ENCODE data around the gene RBBP5. TPM values are rescaled to one million over a fixed set of nuclear protein-coding genes. Genes with fewer than 3 reads are reported as not detected.

The RBBP5 gene
- polyA plus RNA-seq, 3 donors = 4.9 to 10.2 (median 8.1) TPM

DNA sequence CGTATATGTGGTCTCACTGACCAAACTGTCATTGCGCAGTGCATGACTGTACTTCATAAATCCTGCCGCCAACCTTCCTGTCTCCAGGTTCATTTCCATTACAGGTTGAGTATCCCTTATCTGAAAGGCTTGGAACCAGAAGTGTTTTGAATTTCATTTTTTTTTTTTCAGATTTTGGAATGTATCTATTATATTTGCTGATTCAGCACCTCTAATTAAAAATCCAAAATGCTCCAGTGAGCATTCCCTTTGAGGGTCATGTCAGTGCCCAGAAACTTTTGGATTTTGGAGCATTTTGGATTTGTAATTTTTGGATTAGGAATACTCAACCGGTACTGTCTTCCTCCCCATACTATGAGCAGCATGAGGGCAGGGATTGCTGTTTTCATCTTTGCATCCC lies 30.7 kb upstream of the RBBP5 start:
- H3K27ac ChIP-seq (ENCODE audit: low read depth in 1 of 2, low read length in 2 of 2) = no peak overlapping the region
- H3K36me3 ChIP-seq (replicated peaks in 1 of 2; ENCODE audit: control insufficient read depth in 1 of 2, insufficient read depth in 2 of 2, low read length in 2 of 2) = peaks cover 77 to 86% of the 10 kb centered on the region in 2 donors
- Mint-ChIP-seq H3K4me1 (no peaks in the 10 kb centered on the region), H3K36me3 (peaks cover 78 to 87% of the 10 kb centered on the region in 2 donors), H3K27me3 (ENCODE audit: low read depth in 3 of 3) (no peaks in the 10 kb centered on the region), H3K4me3 (no peak overlapping the region), H3K9me3 (peaks cover 17 to 23% (median 19%) of the 10 kb centered on the region in 7 donors), H3K27ac (no peak overlapping the region)
- H3K27me3 ChIP-seq (ENCODE audit: control insufficient read depth in 2 of 2, insufficient read depth in 2 of 2, low read length in 2 of 2) = no peaks in the 10 kb centered on the region
- H2AFZ ChIP-seq (ENCODE audit: insufficient read depth, low read depth, low read length, poor library complexity, severe bottlenecking) = no peak overlapping the region
- DNase-seq = no peak
- H3K4me1 ChIP-seq (ENCODE audit: control insufficient read depth in 1 of 2, insufficient read depth in 2 of 2, low read length in 2 of 2) = no peaks in the 10 kb centered on the region
- peaks cover 17 to 19% of the 10 kb centered on the region in 2 donors for H3K9me3 ChIP-seq (replicated peaks in 1 of 2; ENCODE audit: control insufficient read depth in 1 of 2, insufficient read depth in 1 of 2, low read length in 2 of 2)
- intact Hi-C loops (cut with micrococcal nuclease) = no loop called here
- no peak overlapping the region for H3K4me3 ChIP-seq (replicated peaks in 1 of 3; ENCODE audit: low read depth in 2 of 3, low read length in 3 of 3)
- no peak overlapping the region for H3K4me2 ChIP-seq (replicated peaks; ENCODE audit: extremely low read depth, low read length, poor library complexity, severe bottlenecking)
- TF ChIP-seq, protein P1, sequence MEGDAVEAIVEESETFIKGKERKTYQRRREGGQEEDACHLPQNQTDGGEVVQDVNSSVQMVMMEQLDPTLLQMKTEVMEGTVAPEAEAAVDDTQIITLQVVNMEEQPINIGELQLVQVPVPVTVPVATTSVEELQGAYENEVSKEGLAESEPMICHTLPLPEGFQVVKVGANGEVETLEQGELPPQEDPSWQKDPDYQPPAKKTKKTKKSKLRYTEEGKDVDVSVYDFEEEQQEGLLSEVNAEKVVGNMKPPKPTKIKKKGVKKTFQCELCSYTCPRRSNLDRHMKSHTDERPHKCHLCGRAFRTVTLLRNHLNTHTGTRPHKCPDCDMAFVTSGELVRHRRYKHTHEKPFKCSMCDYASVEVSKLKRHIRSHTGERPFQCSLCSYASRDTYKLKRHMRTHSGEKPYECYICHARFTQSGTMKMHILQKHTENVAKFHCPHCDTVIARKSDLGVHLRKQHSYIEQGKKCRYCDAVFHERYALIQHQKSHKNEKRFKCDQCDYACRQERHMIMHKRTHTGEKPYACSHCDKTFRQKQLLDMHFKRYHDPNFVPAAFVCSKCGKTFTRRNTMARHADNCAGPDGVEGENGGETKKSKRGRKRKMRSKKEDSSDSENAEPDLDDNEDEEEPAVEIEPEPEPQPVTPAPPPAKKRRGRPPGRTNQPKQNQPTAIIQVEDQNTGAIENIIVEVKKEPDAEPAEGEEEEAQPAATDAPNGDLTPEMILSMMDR (IDR thresholded peaks at IDR 0.05) = no peak
- H3K9ac ChIP-seq (ENCODE audit: insufficient read depth, low read length, poor library complexity, severe bottlenecking) = no peak overlapping the region
- H3K79me2 ChIP-seq (ENCODE audit: insufficient read depth, low read length) = no peaks in the 10 kb centered on the region
- H4K20me1 ChIP-seq (ENCODE audit: insufficient read depth, low read length) = no peaks in the 10 kb centered on the region
- 100% methylated on average over 3 of the region's 4 CpGs for WGBS (ENCODE audit: insufficient coverage)

DNA sequence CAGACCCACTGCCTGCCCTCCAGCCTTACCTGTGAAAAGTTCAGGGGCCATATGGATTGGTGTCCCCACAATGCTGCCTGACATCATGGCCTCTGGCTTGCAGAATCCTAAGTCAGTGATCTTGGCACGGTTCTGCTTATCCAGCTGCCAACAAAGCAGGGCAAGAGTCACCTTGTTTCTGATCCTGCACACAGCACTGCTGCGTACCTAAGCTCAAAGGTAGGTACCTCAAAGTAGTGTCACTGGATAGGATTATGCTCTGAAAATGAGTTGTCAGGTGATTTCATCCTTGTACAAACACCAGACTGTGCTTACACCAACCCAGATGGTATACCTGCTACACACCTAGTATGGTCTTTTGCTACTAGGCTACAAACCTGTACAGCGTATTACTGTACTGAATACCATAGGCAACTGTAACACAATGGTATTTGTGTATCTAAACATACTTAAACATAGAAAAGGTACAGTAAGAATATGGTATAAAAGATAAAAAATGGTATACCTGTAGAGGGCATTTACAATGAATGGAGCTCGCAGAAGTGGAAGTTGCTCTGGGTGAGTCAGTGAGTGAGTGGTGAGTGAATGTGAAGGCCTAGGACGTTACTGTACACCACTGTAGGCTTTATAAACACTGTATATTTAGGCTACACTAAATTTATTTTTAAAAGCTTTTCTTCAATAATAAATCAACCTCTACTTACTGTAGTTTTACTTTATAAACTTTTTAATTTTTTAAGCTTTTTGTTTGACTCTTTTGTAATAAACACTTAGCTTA lies 29.1 kb upstream of the RBBP5 start:
- Mint-ChIP-seq H3K36me3 (peaks cover 75 to 87% of the 10 kb centered on the region in 2 donors), H3K4me1 (no peaks in the 10 kb centered on the region), H3K27me3 (ENCODE audit: low read depth in 3 of 3) (no peaks in the 10 kb centered on the region), H3K9me3 (peaks cover 1 to 7% (median 3%) of the 10 kb centered on the region in 7 donors), H3K4me3 (no peak overlapping the region), H3K27ac (no peak overlapping the region)
- no peak overlapping the region for H3K4me2 ChIP-seq (replicated peaks; ENCODE audit: extremely low read depth, low read length, poor library complexity, severe bottlenecking)
- no peaks in the 10 kb centered on the region for H4K20me1 ChIP-seq (ENCODE audit: insufficient read depth, low read length)
- peaks cover 3% of the 10 kb centered on the region in 2 donors for H3K9me3 ChIP-seq (replicated peaks in 1 of 2; ENCODE audit: control insufficient read depth in 1 of 2, insufficient read depth in 1 of 2, low read length in 2 of 2)
- no peaks in the 10 kb centered on the region for H3K79me2 ChIP-seq (ENCODE audit: insufficient read depth, low read length)
- no peaks in the 10 kb centered on the region for H3K27me3 ChIP-seq (ENCODE audit: control insufficient read depth in 2 of 2, insufficient read depth in 2 of 2, low read length in 2 of 2)
- H3K9ac ChIP-seq (ENCODE audit: insufficient read depth, low read length, poor library complexity, severe bottlenecking) = no peak overlapping the region
- no peak overlapping the region for H3K27ac ChIP-seq (ENCODE audit: low read depth in 1 of 2, low read length in 2 of 2)
- no peak overlapping the region for H2AFZ ChIP-seq (ENCODE audit: insufficient read depth, low read depth, low read length, poor library complexity, severe bottlenecking)
- 100% methylated on average over 2 of the region's 5 CpGs for WGBS (ENCODE audit: insufficient coverage)
- no peak for DNase-seq
- H3K36me3 ChIP-seq (replicated peaks in 1 of 2; ENCODE audit: control insufficient read depth in 1 of 2, insufficient read depth in 2 of 2, low read length in 2 of 2) = peaks cover 71 to 86% of the 10 kb centered on the region in 2 donors
- intact Hi-C loops (cut with micrococcal nuclease) = no loop called here
- no peaks in the 10 kb centered on the region for H3K4me1 ChIP-seq (ENCODE audit: control insufficient read depth in 1 of 2, insufficient read depth in 2 of 2, low read length in 2 of 2)
- H3K4me3 ChIP-seq (replicated peaks in 1 of 3; ENCODE audit: low read depth in 2 of 3, low read length in 3 of 3) = no peak overlapping the region
- TF ChIP-seq, protein P1 (IDR thresholded peaks at IDR 0.05) = no peak

All from CD14-positive monocyte (primary cell).